ENCODE data around the gene ZC4H2.
"Not testable (repeated sequence)": the region's sequence is repeated elsewhere in the genome, so short reads cannot be mapped to it uniquely, and the experiment has no call there.

The ZC4H2 gene

DNA sequence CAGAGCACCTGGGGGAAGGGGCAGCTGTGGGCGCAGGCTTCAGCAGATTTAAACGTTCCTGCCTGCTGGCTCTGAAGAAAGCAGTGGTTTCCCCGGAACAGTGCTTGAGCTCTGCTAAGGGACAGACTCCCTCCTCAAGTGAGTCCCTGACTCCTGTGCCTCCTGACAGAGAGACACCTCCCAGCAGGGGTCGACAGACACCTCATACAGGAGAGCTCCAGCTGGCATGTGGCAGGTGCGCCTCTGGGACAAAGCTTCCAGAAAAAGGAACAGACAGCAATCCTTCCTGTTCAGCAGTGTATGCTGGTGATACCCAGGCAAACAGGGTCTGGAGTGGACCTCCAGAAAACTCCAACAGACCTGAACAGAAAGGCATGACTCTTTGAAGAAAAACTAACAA, 68.1 kb downstream of the ZC4H2 start:
- no peaks in the 10 kb centered on the region for H3K36me3 ChIP-seq (ENCODE audit: control insufficient read depth, insufficient read depth, low read length)
- DNase-seq (ENCODE audit: extremely low read depth, insufficient read length), result no peak
- H3K27me3 ChIP-seq (replicated peaks; ENCODE audit: control insufficient read depth, insufficient read depth, low read length), result no peaks in the 10 kb centered on the region
- H3K4me3 ChIP-seq (replicated peaks; ENCODE audit: low read depth, low read length), result no peak overlapping the region
- TF ChIP-seq, protein P1, sequence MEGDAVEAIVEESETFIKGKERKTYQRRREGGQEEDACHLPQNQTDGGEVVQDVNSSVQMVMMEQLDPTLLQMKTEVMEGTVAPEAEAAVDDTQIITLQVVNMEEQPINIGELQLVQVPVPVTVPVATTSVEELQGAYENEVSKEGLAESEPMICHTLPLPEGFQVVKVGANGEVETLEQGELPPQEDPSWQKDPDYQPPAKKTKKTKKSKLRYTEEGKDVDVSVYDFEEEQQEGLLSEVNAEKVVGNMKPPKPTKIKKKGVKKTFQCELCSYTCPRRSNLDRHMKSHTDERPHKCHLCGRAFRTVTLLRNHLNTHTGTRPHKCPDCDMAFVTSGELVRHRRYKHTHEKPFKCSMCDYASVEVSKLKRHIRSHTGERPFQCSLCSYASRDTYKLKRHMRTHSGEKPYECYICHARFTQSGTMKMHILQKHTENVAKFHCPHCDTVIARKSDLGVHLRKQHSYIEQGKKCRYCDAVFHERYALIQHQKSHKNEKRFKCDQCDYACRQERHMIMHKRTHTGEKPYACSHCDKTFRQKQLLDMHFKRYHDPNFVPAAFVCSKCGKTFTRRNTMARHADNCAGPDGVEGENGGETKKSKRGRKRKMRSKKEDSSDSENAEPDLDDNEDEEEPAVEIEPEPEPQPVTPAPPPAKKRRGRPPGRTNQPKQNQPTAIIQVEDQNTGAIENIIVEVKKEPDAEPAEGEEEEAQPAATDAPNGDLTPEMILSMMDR (IDR thresholded peaks at IDR 0.05; ENCODE audit: insufficient read depth, low read length, poor library complexity, severe bottlenecking), result no peak

GRCh38 chrX:64894454-64895038, 81.7 kb downstream of the ZC4H2 start:
- Histone ChIP-seq H3K36me3 (ENCODE audit: control insufficient read depth, insufficient read depth, low read length) (no peaks in the 10 kb centered on the region), H3K27me3 (replicated peaks; ENCODE audit: control insufficient read depth, insufficient read depth, low read length) (no peaks in the 10 kb centered on the region), H3K4me3 (replicated peaks; ENCODE audit: low read depth, low read length) (no peak overlapping the region)
- TF ChIP-seq, protein P1 (IDR thresholded peaks at IDR 0.05; ENCODE audit: insufficient read depth, low read length, poor library complexity, severe bottlenecking), result peak; percentile 67
- DNase-seq (ENCODE audit: extremely low read depth, insufficient read length), result no peak

- H3K27me3 ChIP-seq (replicated peaks; ENCODE audit: control insufficient read depth, insufficient read depth, low read length), result no peaks in the 10 kb centered on the region
- DNase-seq (ENCODE audit: extremely low read depth, insufficient read length), result no peak
- H3K4me3 ChIP-seq (replicated peaks; ENCODE audit: low read depth, low read length), result no peak overlapping the region
- TF ChIP-seq, protein P1 (IDR thresholded peaks at IDR 0.05; ENCODE audit: insufficient read depth, low read length, poor library complexity, severe bottlenecking), result peak; percentile 55
- no peaks in the 10 kb centered on the region for H3K36me3 ChIP-seq (ENCODE audit: control insufficient read depth, insufficient read depth, low read length)
These were observed 90.4 kb downstream of the ZC4H2 start for GRCh38 chrX:64885850-64886249.

GRCh38 chrX:64878709-64879108, 97.5 kb downstream of the ZC4H2 start:
- H3K27me3 ChIP-seq (replicated peaks; ENCODE audit: control insufficient read depth, insufficient read depth, low read length); DNase-seq (ENCODE audit: extremely low read depth, insufficient read length); H3K4me3 ChIP-seq (replicated peaks; ENCODE audit: low read depth, low read length); H3K36me3 ChIP-seq (ENCODE audit: control insufficient read depth, insufficient read depth, low read length): not testable (repeated sequence)

GRCh38 chrX:64867217-64867616, 109.0 kb downstream of the ZC4H2 start:
- no peak for DNase-seq (ENCODE audit: extremely low read depth, insufficient read length)
- no peaks in the 10 kb centered on the region for H3K36me3 ChIP-seq (ENCODE audit: control insufficient read depth, insufficient read depth, low read length)
- TF ChIP-seq, protein P1 (IDR thresholded peaks at IDR 0.05; ENCODE audit: insufficient read depth, low read length, poor library complexity, severe bottlenecking), result no peak
- no peaks in the 10 kb centered on the region for H3K27me3 ChIP-seq (replicated peaks; ENCODE audit: control insufficient read depth, insufficient read depth, low read length)
- no peak overlapping the region for H3K4me3 ChIP-seq (replicated peaks; ENCODE audit: low read depth, low read length)

Measured in GM06990 (cell line).